ENCODE results near the gene FHAD1.

GRCh38 chr1:15341634-15342407 lies 94.8 kb downstream of the FHAD1 start:
- TF ChIP-seq EZH2 (IDR thresholded peaks at IDR 0.05; ENCODE audit: borderline replicate concordance, low read length) (no peak), CTCF (conservative IDR thresholded peaks at IDR 0.05 in 1 of 2, IDR thresholded peaks at IDR 0.05 in 1 of 2; ENCODE audit: extremely low read depth in 1 of 2, insufficient read depth in 1 of 2, low read depth in 1 of 2, low read length in 2 of 2) (no peak)

Measured in mammary epithelial cell (primary cell).